NCI-H2196 treated with DMSO at 0.1 percent for 48 hours (cell line): ENCODE results near the gene DNASE1L1.
"Not testable (repeated sequence)": the region's sequence is repeated elsewhere in the genome, so short reads cannot be mapped to it uniquely, and the experiment has no call there.

Experiments used
- DNase-seq: peaks from one replicate; lab custom pipeline; 2025; ENCODE audit not compliant: unreplicated experiment; lab: John Stamatoyannopoulos, UW

Gene DNASE1L1

GRCh38 chrX:154408659-154409221 is 314 bp downstream of the DNASE1L1 start:
- no peak for DNase-seq

- no peak for DNase-seq
These were observed 4.3 kb downstream of the DNASE1L1 start for GRCh38 chrX:154404625-154405192.

- DNase-seq: no peak
These were observed 5.2 kb downstream of the DNASE1L1 start for GRCh38 chrX:154403858-154404257.

- no peak for DNase-seq
These were observed 5.9 kb downstream of the DNASE1L1 start for GRCh38 chrX:154403192-154403591.

- no peak for DNase-seq
These were observed 6.4 kb downstream of the DNASE1L1 start for GRCh38 chrX:154402622-154403127.

- no peak for DNase-seq
These were observed 7.0 kb downstream of the DNASE1L1 start for GRCh38 chrX:154401918-154402621.

- DNase-seq: no peak
These were observed 7.8 kb downstream of the DNASE1L1 start for GRCh38 chrX:154401045-154401799.

GRCh38 chrX:154400369-154400817 is 8.7 kb downstream of the DNASE1L1 start:
- DNase-seq: not testable (repeated sequence)

GRCh38 chrX:154399527-154400368 is 9.3 kb downstream of the DNASE1L1 start:
- DNase-seq: no peak

GRCh38 chrX:154398668-154399526 is 10.2 kb downstream of the DNASE1L1 start:
- peak; percentile 44 for DNase-seq

- peak; percentile 79 for DNase-seq
These were observed 11.0 kb downstream of the DNASE1L1 start, which contains the start of gene RPL10 for GRCh38 chrX:154397888-154398667. Gene RPL10, plus strand, starts transcription at chrX:154398377. Its CDS starts 143 bp downstream, at chrX:154398520.

GRCh38 chrX:154396973-154397887 is 11.8 kb downstream of the DNASE1L1 start:
- peak; percentile 24 for DNase-seq

- DNase-seq: not testable (repeated sequence)
These were observed 12.7 kb downstream of the DNASE1L1 start for GRCh38 chrX:154396363-154396762.

GRCh38 chrX:154389812-154390747 is 19.0 kb downstream of the DNASE1L1 start:
- not testable (repeated sequence) for DNase-seq

- DNase-seq: not testable (repeated sequence)
These were observed 20.4 kb downstream of the DNASE1L1 start for GRCh38 chrX:154388649-154389048.

- not testable (repeated sequence) for DNase-seq
These were observed 21.0 kb downstream of the DNASE1L1 start for GRCh38 chrX:154388094-154388493.
